ENCODE measurements around the gene NAPEPLD.
"Not testable (repeated sequence)": the region's sequence is repeated elsewhere in the genome, so short reads cannot be mapped to it uniquely, and the experiment has no call there.

Gene NAPEPLD

GRCh38 chr7:103065667-103066066 is 83.2 kb downstream of the NAPEPLD start:
- peak; percentile 70 for TF ChIP-seq CTCF (conservative IDR thresholded peaks at IDR 0.05; ENCODE audit: low read depth, low read length)
- no peak overlapping the region for H3K4me3 ChIP-seq (ENCODE audit: low read depth, low read length)
- peak; percentile 42 for DNase-seq (ENCODE audit: low read depth)

GRCh38 chr7:103063895-103064294 is 85.0 kb downstream of the NAPEPLD start:
- TF ChIP-seq CTCF (conservative IDR thresholded peaks at IDR 0.05; ENCODE audit: low read depth, low read length): peak; percentile 17
- DNase-seq (ENCODE audit: low read depth): no peak
- H3K4me3 ChIP-seq (ENCODE audit: low read depth, low read length): no peak overlapping the region

- TF ChIP-seq CTCF (conservative IDR thresholded peaks at IDR 0.05; ENCODE audit: low read depth, low read length): no peak
- peak; percentile 7 for DNase-seq (ENCODE audit: low read depth)
These were observed 89.4 kb downstream of the NAPEPLD start for GRCh38 chr7:103059471-103059870.

GRCh38 chr7:103058122-103058521 is 90.8 kb downstream of the NAPEPLD start:
- no peak for TF ChIP-seq CTCF (conservative IDR thresholded peaks at IDR 0.05; ENCODE audit: low read depth, low read length)
- H3K4me3 ChIP-seq (ENCODE audit: low read depth, low read length): no peak overlapping the region

More at GRCh38 chr7:103059471-103059870, 89.4 kb downstream of the NAPEPLD start:
- H3K4me3 ChIP-seq (ENCODE audit: low read depth, low read length): no peak overlapping the region

GRCh38 chr7:103056006-103056405 is 92.9 kb downstream of the NAPEPLD start:
- DNase-seq (ENCODE audit: low read depth): not testable (repeated sequence)

More at GRCh38 chr7:103058122-103058521, 90.8 kb downstream of the NAPEPLD start:
- DNase-seq (ENCODE audit: low read depth): no peak

GRCh38 chr7:103051519-103051918 is 97.4 kb downstream of the NAPEPLD start:
- TF ChIP-seq CTCF (conservative IDR thresholded peaks at IDR 0.05; ENCODE audit: low read depth, low read length): no peak
- no peak overlapping the region for H3K4me3 ChIP-seq (ENCODE audit: low read depth, low read length)
- DNase-seq (ENCODE audit: low read depth): no peak

More at GRCh38 chr7:103056006-103056405, 92.9 kb downstream of the NAPEPLD start:
- H3K4me3 ChIP-seq (ENCODE audit: low read depth, low read length): not testable (repeated sequence)
